ENCODE measurements around the gene KRTAP2-2.
"Not testable (repeated sequence)": the region's sequence is repeated elsewhere in the genome, so short reads cannot be mapped to it uniquely, and the experiment has no call there.

KRTAP2-2 gene

GRCh38 chr17:41055130-41055529 is at the start of gene KRTAP2-2:
TSS of gene KRTAP2-2 (minus strand) at chr17:41055230. CDS start at chr17:41055211, 19 bp downstream.
- not testable (repeated sequence) for DNase-seq (ENCODE audit: low spot score)

- DNase-seq (ENCODE audit: low spot score), result not testable (repeated sequence)
These were observed 49.5 kb upstream of the KRTAP2-2 start for GRCh38 chr17:41104386-41105038.

GRCh38 chr17:41103896-41104295 is 48.9 kb upstream of the KRTAP2-2 start:
- DNase-seq (ENCODE audit: low spot score), result no peak

GRCh38 chr17:41101586-41102259 is 46.7 kb upstream of the KRTAP2-2 start, which contains the start of gene KRTAP4-16:
TSS of gene KRTAP4-16 (minus strand) at chr17:41102209. CDS start at chr17:41102209, 0 bp downstream.
- no peak for DNase-seq (ENCODE audit: low spot score)

- not testable (repeated sequence) for DNase-seq (ENCODE audit: low spot score)
These were observed 44.9 kb upstream of the KRTAP2-2 start for GRCh38 chr17:41099682-41100480.

- no peak for DNase-seq (ENCODE audit: low spot score)
These were observed 43.5 kb upstream of the KRTAP2-2 start for GRCh38 chr17:41098481-41098880.

- DNase-seq (ENCODE audit: low spot score), result no peak
These were observed 43.0 kb upstream of the KRTAP2-2 start, which contains the start of gene KRTAP4-8 for GRCh38 chr17:41098042-41098441. TSS of gene KRTAP4-8 (minus strand) at chr17:41098142. CDS start at chr17:41098084, 58 bp downstream.

- DNase-seq (ENCODE audit: low spot score), result no peak
These were observed 41.0 kb upstream of the KRTAP2-2 start for GRCh38 chr17:41096055-41096454.

- DNase-seq (ENCODE audit: low spot score), result not testable (repeated sequence)
These were observed 33.8 kb upstream of the KRTAP2-2 start for GRCh38 chr17:41088760-41089352.

- not testable (repeated sequence) for DNase-seq (ENCODE audit: low spot score)
These were observed 29.2 kb upstream of the KRTAP2-2 start, which contains the start of gene KRTAP4-7 for GRCh38 chr17:41084100-41084856. TSS of gene KRTAP4-7 (plus strand) at chr17:41084150. CDS start at chr17:41084207, 57 bp downstream.

GRCh38 chr17:41083427-41083826 is 28.4 kb upstream of the KRTAP2-2 start:
- DNase-seq (ENCODE audit: low spot score), result not testable (repeated sequence)

- no peak for DNase-seq (ENCODE audit: low spot score)
These were observed 27.6 kb upstream of the KRTAP2-2 start for GRCh38 chr17:41082626-41083025.

- no peak for DNase-seq (ENCODE audit: low spot score)
These were observed 21.8 kb upstream of the KRTAP2-2 start for GRCh38 chr17:41076788-41077187.

GRCh38 chr17:41073676-41074075 is 18.6 kb upstream of the KRTAP2-2 start:
- DNase-seq (ENCODE audit: low spot score), result no peak

- DNase-seq (ENCODE audit: low spot score), result no peak
These were observed 16.8 kb upstream of the KRTAP2-2 start for GRCh38 chr17:41071606-41072360.

GRCh38 chr17:41069031-41069430 is 14.0 kb upstream of the KRTAP2-2 start:
- DNase-seq (ENCODE audit: low spot score), result no peak

- no peak for DNase-seq (ENCODE audit: low spot score)
These were observed 12.3 kb upstream of the KRTAP2-2 start for GRCh38 chr17:41067281-41067680.

- no peak for DNase-seq (ENCODE audit: low spot score)
These were observed 11.0 kb upstream of the KRTAP2-2 start, which contains the start of gene KRTAP2-4 for GRCh38 chr17:41065829-41066624. TSS of gene KRTAP2-4 (minus strand) at chr17:41065879. CDS start at chr17:41065845, 34 bp downstream.

GRCh38 chr17:41065016-41065689 is 10.1 kb upstream of the KRTAP2-2 start:
- not testable (repeated sequence) for DNase-seq (ENCODE audit: low spot score)

Measured in putamen (tissue), 1 donor.